Measurements from ENCODE around the gene CLRN1.

- TF ChIP-seq POLR2A (IDR thresholded peaks at IDR 0.05): no peak
- TF ChIP-seq CTCF (IDR thresholded peaks at IDR 0.05): no peak
Measured at GRCh38 chr3:150945226-150946032, 27.1 kb downstream of the CLRN1 start.

Measured in thyroid gland (tissue), 4 donors.